Measurements from ENCODE around the gene LCK.

LCK gene

DNA sequence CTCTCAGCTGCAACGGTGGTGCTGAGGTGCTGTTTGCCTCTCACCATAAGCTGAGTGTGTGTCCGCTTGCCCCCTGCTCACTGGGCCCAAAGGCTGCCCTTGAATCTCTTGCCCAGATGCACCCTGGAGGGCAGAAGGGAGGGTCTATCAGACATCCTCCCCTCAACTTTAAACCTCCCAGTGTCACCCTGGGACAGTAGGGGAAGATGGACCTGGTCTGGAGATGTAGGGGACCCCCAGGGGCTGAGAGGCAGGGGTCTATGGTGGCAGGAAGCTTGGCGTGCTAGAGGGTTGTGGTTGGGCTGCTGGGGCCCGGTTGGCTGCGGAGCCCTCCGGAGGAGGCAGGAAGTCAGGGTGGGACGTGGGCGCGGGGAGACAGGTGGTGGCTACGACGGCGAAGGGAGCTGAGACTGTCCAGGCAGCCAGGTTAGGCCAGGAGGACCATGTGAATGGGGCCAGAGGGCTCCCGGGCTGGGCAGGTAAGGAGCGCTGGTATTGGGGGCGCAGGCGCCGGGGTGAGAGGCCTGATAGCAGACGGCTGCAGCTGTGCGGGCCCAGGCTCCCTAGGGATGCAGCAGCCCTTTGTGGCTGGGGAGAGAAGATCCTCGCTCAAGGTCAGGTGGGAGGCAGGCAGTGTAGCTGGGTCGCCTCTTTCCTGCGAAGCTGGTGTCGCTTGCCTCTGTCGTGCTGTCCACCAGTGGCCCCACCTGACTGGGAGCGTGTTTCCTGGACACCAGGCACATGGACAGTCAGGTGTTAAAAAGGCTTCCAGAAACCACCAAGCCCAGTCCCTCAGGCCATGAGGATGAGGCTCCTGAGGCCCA, at the start of gene LCK:
TSS of gene LCK (plus strand) at position 373 of the 824 bp plus-strand sequence. CDS start 23,065 bp downstream, outside the sequence.
- in situ Hi-C loops (cut with MboI; ENCODE audit: low sequenced_read_pairs), result no loop called here

- in situ Hi-C loops (cut with MboI; ENCODE audit: low sequenced_read_pairs), result no loop called here
These were observed 46.1 kb upstream of the LCK start for GRCh38 chr1:32204943-32205361.

GRCh38 chr1:32205401-32206370, 45.4 kb upstream of the LCK start, which contains the start of gene IQCC:
Gene IQCC (plus strand): TSS chr1:32205671. CDS start chr1:32205682, 11 bp downstream.
- in situ Hi-C loops (cut with MboI; ENCODE audit: low sequenced_read_pairs), result no loop called here

DNA sequence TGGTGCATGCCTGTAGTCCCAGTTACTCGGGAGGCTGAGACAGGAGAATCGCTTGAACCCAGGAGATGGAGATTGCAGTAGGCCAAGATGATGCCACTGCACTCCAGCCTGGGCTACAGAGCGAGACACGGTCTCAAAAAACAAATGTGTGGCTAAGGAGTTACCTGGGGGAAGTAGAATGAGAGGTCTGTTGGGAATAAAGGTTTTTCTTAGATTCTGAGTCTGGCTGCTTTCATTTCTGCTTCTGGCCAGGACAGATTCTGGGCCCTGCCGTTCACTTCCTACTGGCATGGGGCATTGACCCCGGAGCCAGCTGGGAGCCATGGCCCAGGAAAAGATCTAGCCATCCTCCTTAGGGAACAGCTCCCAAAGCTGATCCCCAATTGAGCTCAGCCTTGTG, 42.6 kb upstream of the LCK start:
- in situ Hi-C loops (cut with MboI; ENCODE audit: low sequenced_read_pairs), result no loop called here

- in situ Hi-C loops (cut with MboI; ENCODE audit: low sequenced_read_pairs), result no loop called here
These were observed 42.2 kb upstream of the LCK start, which contains the start of gene DCDC2B for GRCh38 chr1:32208891-32209328. Gene DCDC2B (plus strand): TSS chr1:32209089. CDS start chr1:32209094, 5 bp downstream.

DNA sequence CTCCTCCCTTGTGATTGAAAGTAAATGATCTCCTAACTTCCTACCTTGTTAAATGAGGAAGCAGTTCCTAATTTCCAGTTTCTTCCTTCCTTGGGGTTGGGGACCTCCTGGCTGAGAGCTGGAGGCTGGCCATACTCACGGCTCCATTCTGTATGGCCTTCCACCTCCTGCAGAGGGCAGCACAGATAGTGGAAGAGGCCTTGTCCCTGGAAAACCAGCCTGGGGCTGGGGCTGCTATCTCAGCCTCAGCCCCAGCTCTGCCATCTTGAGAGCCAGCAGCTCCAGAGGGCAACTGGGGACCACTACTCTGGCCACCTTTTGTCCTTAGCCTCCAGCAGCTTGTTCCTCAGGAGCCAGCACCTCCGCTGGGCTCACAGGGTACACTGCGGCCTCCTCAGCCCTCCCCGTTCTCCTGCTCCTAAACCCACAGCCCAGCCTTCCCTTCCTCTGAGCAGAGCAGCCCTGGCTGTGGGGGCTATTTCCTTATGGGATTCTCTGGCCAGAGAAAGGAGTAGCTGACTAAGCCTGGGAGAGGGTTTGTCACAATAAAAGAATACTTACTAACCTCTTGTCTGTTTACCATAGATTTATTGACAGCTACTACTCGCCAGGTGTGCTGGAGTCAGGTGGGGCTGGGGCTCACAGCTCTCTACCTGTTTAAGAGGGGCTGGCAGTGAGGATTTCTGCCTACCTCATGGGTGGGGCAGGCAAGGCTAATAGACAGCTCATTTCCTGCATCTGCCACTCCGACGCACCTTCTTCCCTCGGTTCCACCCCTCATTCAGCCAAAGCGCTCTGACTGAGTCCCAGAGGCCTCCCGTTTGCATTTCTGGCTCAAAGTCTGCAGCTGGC, 35.2 kb upstream of the LCK start:
- in situ Hi-C loops (cut with MboI; ENCODE audit: low sequenced_read_pairs), result no loop called here

DNA sequence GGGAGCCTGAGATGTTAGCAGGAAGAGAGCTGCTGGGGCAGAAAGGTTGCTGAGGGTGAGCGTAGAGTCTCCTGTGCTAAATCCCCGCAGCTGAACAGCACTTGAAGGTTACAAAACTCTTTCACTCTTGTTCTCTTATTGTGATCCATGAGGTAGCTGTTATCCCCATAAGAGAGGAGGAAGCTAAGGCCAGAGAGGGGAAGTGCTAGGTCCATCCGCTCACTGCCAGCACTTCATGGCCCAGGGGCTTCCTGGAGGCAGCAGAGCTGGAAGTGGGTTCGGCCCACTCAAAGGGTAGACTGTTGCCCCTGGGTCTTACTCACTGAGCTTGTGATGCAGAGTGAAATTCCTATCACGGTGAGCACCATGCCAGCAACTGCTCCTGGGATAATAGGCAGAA, 34.5 kb upstream of the LCK start:
- in situ Hi-C loops (cut with MboI; ENCODE audit: low sequenced_read_pairs), result no loop called here

DNA sequence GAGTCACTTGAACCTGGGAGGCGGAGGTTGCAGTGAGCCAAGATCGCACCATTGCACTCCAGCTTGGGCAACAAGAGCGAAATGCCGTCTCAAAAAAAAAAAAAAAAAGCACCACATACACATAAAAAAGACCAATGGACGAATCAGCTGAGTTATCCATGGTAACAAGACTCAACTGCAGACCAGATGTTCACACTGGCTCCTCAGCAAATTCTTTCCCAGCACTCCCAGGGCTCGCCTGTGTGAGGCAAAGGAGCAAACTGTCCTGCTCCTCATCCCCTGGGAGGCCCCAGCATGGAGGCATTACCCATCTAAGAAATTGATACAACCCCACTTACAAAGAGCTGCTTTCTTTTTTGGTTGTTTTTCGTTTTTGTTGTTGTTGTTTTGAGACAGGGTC, 32.0 kb upstream of the LCK start:
- in situ Hi-C loops (cut with MboI; ENCODE audit: low sequenced_read_pairs), result no loop called here

GRCh38 chr1:32220746-32221580, 30.1 kb upstream of the LCK start:
- in situ Hi-C loops (cut with MboI; ENCODE audit: low sequenced_read_pairs), result no loop called here

DNA sequence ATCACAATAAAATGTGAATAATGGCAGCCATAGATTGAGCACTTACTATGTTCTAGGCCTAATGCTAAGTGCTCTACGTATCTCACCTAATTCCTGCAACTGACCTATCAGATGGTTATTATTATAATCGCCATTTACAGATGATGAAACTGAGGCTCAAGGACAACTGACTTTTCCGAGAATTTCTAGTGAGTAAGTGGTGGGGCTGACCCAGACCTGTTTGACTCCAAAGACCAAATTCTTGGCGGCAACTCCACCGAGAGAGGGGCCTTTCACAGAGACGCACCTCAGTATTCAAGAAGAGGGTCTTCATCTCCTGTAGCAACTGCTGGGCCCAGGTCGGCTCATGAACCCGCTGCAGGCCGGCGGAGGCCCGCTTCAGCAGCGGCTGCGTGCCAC, 29.5 kb upstream of the LCK start:
- in situ Hi-C loops (cut with MboI; ENCODE audit: low sequenced_read_pairs), result no loop called here

DNA sequence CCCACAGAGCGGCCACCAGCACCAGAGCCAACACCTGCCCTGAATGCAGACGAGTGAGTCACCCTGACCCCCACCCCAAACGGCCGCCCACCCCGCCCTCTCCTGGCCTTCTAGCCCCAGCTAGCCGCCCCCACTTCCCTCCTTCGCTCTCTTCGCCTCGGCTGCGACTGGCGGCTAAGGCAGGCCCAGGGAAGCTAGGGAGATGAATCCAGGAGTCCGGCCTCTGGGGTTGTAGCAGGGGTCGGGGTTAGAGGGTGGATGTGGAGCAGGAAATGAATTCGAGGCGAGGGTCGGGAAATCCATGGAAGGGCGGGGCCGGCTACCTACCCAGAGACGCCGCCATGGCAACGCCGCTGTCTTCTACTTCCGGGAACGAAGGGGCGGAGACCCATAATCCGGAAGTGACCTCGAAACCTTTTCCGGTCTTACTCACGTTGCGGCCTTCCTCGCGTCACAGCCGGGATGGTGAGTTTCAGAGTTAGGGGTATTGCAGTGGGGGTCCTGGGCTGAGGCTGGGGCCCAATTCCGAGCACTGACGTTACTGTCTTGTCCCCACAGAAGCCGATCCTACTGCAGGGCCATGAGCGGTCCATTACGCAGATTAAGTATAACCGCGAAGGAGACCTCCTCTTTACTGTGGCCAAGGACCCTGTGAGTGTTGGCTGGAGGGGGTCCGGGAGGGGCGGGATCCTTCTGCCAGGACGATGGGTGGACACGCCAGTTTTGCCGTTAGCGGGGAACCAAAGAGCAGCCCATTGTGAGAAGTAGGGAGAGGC, 28.9 kb upstream of the LCK start, which contains the start of the genes EIF3I and TMEM234:
TSS of gene EIF3I (plus strand) at position 428 of the 776 bp plus-strand sequence. CDS start at position 463, 35 bp downstream.
TSS of gene TMEM234 (minus strand) at position 374 of the 776 bp plus-strand sequence. CDS start at position 343, 31 bp downstream.
- in situ Hi-C loops (cut with MboI; ENCODE audit: low sequenced_read_pairs), result no loop called here

GRCh38 chr1:32223683-32224082, 27.4 kb upstream of the LCK start:
- in situ Hi-C loops (cut with MboI; ENCODE audit: low sequenced_read_pairs), result no loop called here

- in situ Hi-C loops (cut with MboI; ENCODE audit: low sequenced_read_pairs), result no loop called here
These were observed 26.8 kb upstream of the LCK start for GRCh38 chr1:32224285-32224684.

- in situ Hi-C loops (cut with MboI; ENCODE audit: low sequenced_read_pairs), result no loop called here
These were observed 22.3 kb upstream of the LCK start for GRCh38 chr1:32228771-32229170.

DNA sequence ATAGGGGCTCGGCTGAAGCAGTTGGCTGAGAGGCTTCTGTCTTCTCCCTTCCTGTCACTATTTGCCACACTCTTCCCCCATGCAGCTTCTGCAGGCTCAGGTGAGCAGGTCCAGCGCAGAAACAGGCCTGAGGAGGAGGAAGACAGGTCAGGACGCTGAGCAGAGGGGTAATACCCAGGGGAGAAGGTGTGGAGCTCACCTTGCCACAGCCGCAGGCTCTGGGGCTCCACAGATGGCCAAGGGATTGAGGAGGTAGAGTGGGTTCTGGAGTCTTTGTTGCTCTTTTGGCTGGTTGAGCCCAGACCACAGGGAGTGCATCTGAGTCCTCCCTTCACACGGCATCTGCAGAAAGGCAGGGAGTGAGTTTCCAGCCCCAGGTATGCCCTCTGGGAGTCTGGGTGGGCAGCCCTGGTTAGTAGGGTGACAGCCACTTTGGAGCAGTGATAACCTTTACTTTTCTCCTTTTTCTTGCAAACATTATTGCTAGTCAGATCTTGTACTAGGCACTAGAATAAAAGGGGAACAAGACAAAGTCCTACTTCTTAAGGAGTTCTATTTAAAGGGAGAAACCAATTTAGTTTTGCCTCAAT, 19.1 kb upstream of the LCK start:
- in situ Hi-C loops (cut with MboI; ENCODE audit: low sequenced_read_pairs), result no loop called here

DNA sequence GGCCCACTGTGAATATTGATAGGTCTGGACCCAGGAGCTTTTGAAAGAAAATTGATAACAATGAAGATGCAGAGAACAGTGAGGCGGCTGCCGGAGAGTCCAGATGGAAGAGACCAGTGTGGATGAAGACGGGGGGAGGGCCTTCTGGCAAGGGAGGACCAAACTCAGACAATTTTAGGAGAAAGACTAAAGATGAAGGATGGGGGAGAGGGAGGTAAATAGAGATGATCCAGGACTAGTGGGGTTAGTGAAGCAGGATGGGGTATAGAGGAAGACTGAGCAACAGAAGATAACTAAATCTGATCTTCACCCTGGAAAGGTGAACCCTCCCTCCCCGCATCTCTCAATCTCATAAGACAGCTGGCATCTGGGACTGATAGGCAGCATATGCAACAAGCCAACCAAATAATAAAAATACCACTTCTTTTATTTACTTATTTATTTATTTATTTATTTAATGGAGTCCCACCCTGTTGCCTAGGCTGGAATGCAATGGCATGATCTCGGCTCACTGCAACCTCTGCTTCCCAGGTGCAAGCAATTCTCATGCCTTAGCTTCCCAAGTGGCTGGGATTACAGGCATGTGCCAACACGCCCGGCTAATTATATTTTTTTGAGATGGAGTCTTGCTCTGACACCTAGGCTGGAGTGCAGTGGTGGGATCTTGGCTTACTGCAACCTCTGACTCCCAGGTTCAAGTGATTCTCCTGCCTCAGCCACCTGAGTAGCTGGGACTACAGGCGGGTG, 18.3 kb upstream of the LCK start:
- in situ Hi-C loops (cut with MboI; ENCODE audit: low sequenced_read_pairs), result no loop called here

DNA sequence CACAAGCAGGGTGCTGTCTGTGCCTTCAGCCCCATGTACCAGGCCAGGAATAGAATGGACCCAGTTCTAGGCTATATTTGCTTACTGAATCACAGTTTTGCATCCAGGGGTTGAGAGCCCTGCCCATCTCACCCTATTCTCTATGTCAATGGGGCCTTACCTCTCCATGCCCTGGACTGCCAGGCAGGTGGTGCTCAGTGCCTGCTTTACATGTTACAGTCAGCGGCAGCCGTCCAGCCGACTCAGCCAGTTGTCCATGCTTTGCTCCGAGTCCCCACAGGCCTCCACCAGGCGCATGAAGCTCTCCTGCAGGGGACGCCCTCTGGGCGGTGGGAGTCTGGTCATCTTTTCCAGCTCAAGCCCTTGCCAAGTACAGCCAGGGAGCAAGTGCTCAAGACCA, 16.3 kb upstream of the LCK start:
- in situ Hi-C loops (cut with MboI; ENCODE audit: low sequenced_read_pairs), result no loop called here
